Spleen (tissue), 11 donors: ENCODE results near the gene BROX. TPM values are rescaled to one million over a fixed set of nuclear protein-coding genes. Genes with fewer than 3 reads are reported as not detected.
A peak's percentile ranks its signal among the peaks of the same experiment; 100 is the strongest.

Experiments
- DNase-seq: peaks from one replicate; pipeline ENCODE4 v3.0.0-alpha.2; 2020
- H3K27ac ChIP-seq, 8 donors: fragments of 200-600 bp; sonication (generic) in 7 of 8; 1 replicate in 4 of 8; 2 replicates in 4 of 8; pipeline versions ENCODE4 v1.5.0 to v1.8.0; 2016 to 2021; ENCODE audit warnings: inconsistent platforms in 4 of 8, mild to moderate bottlenecking in 4 of 8, moderate library complexity in 1 of 8
- H3K27me3 ChIP-seq, 7 donors: fragments of 200-600 bp; sonication (generic) in 6 of 7; replicated peaks in 1 of 7; 1 replicate in 4 of 7; 2 replicates in 3 of 7; pipeline versions ENCODE4 v1.5.0 to v1.8.0; 2016 to 2021; ENCODE audit warnings: inconsistent platforms in 3 of 7, mild to moderate bottlenecking in 1 of 7
- H3K36me3 ChIP-seq, 6 donors: fragments of 200-600 bp; sonication (generic) in 5 of 6; 1 replicate in 4 of 6; 2 replicates in 2 of 6; pipeline versions ENCODE4 v1.5.0 to v1.8.0; 2016 to 2021; ENCODE audit warnings: inconsistent platforms in 2 of 6
- H3K4me1 ChIP-seq, 6 donors: fragments of 200-600 bp; sonication (generic) in 5 of 6; 1 replicate in 3 of 6; 2 replicates in 3 of 6; pipeline versions ENCODE4 v1.5.0 to v1.8.0; 2016 to 2021; ENCODE audit warnings: inconsistent platforms in 3 of 6
- H3K4me3 ChIP-seq, 8 donors: fragments of 200-600 bp; sonication (generic) in 7 of 8; 1 replicate in 4 of 8; 2 replicates in 4 of 8; pipeline versions ENCODE4 v1.5.0 to v1.8.0; 2016 to 2021; ENCODE audit warnings: inconsistent platforms in 4 of 8, mild to moderate bottlenecking in 4 of 8, moderate library complexity in 2 of 8
- H3K9me3 ChIP-seq, 8 donors: fragments of 200-600 bp; sonication (generic) in 7 of 8; 1 replicate in 4 of 8; 2 replicates in 4 of 8; pipeline versions ENCODE4 v1.5.0 to v1.8.0; 2016 to 2021; ENCODE audit warnings: inconsistent platforms in 4 of 8
- POLR2A ChIP-seq, 3 donors: fragments of 450-650 bp; IDR thresholded peaks; one replicate each; pipeline ENCODE4 v1.5.1; 2017; ENCODE audit warnings: antibody characterized with exemption in 3 of 3, mild to moderate bottlenecking in 1 of 3
- POLR2AphosphoS5 ChIP-seq, 3 donors: sonication (generic); formaldehyde crosslinking; IDR thresholded peaks; one replicate each; pipeline ENCODE4 v1.5.1; 2017; ENCODE audit warnings: antibody characterized with exemption in 3 of 3
- WGBS, 5 donors: extraction: QIAGEN DNeasy Blood & Tissue Kit in 3 of 5; methylation state at CpG; one replicate each; pipeline versions ENCODE4 v1.1.5 to v1.1.7; 2013 to 2018; 5-methylcytosine and 5-hydroxymethylcytosine counted together
- intact Hi-C: fragments of 100-400 bp; cut with DNase I; formaldehyde crosslinking; loops from one replicate; pipeline ENCODE4 v1.15.0; 2023; ENCODE audit warnings: low total_unique reads
- polyA plus RNA-seq, 3 donors: library from polyadenylated mRNA; stranded (reverse); fragments of 200-250 nt; gene quantifications; one replicate each; pipeline ENCODE4 v1.2.1, GENCODE V29; 2013
- total RNA-seq, 7 donors: library from RNA; depleted of rRNA in 3 of 7; stranded (reverse); fragments of >200 nt in 3 of 7; fragmentation: NEBNext Ultra II Directional in 4 of 7; extraction: Animal tissue kit (Norgen Biotek cat#: 25700) in 4 of 7; gene quantifications; one replicate each; pipeline versions ENCODE4 v1.1.0 to v1.2.1, GENCODE V29; 2016 to 2021
- TF ChIP-seq, protein P1 (sequence below), 11 experiments: fragments of 200-600 bp in 7 of 11; fragments of 450-650 bp in 4 of 11; sonication (generic) in 4 of 11; IDR thresholded peaks in 8 of 11; conservative IDR thresholded peaks in 3 of 11; 1 replicate in 7 of 11; 2 replicates in 4 of 11; pipeline versions ENCODE4 v1.4.0 to v1.8.0; 2016 to 2021; ENCODE audit warnings: antibody characterized with exemption in 11 of 11, inconsistent platforms in 4 of 11, mild to moderate bottlenecking in 1 of 11
- donor health status: healthy with polysubstance abuse.
- donor health status: DM: no; HTN: no; CAD: no; lungs with moderate emphysema.
- donor health status: DM: no; HTN: no; CAD: no.
- donor health status: Bipolar disorder and iron deficiency.
- donor health status: healthy.
- donor health status: DM: no; HTN: no; CAD: no.
- donor health status: DM: yes; HTN: yes; CAD: no.

Gene BROX
- total and polyA plus RNA-seq, 10 donors, result 18.5 to 76.6 (median 47.6) TPM

DNA sequence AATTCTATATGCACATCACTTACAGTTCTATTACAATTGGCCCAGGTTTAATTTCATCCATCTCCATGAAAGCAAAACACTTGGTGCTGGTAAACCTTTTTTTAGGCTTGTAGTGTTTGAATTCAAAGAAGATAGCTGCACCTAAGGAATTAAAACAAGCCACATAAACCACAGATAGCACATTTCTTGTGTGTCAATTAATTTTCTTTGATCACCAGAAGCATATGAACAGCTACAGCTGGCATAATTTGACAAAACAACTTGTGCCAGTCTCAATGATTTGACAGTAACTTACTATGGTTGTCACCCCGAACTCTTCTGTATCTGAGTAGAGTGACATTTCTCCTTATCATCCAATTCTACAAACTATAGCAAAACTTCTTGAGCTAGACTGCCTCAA lies 42.3 kb upstream of the BROX start:
- H3K27me3 ChIP-seq, result no peaks in the 10 kb centered on the region
- H3K4me3 ChIP-seq, result no peak overlapping the region
- intact Hi-C loops, result no loop called here
- peaks cover 0 to 88% (median 69%) of the 10 kb centered on the region in 6 donors for H3K36me3 ChIP-seq
- H3K27ac ChIP-seq, result peak overlapping the region in 1 of 8 donors; percentile 0
- DNase-seq, result no peak
- H3K4me1 ChIP-seq, result peaks cover 0 to 4% (median 0%) of the 10 kb centered on the region in 6 donors
- no peak for TF ChIP-seq POLR2A (IDR thresholded peaks at IDR 0.05)
- WGBS, 5 donors, result 81 to 98% (median 93%) methylated on average over 1 of the region's 1 CpG
- no peaks in the 10 kb centered on the region for H3K9me3 ChIP-seq

DNA sequence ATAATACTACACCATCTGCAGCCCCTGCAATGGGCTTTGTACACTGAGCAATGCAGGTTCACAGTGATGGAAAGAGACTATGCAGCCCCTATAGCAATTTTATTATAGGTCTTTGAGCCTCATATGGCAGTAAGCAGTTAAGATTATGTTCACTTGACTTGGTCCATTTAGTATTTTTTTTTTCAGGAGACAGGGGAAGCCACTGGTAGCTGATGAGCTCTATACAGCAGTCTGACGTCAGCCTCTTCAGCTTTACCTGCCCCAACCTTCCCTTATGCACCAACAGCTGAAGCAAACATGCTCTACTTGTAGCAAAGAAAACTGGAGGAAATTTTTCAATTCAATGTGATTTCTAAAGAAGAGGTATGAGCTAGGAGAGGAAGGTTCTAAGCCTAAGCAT lies 32.3 kb upstream of the BROX start:
- Histone ChIP-seq H3K36me3 (peaks cover 0 to 88% (median 37%) of the 10 kb centered on the region in 6 donors), H3K27ac (no peak overlapping the region), H3K27me3 (no peaks in the 10 kb centered on the region), H3K9me3 (no peaks in the 10 kb centered on the region), H3K4me1 (no peaks in the 10 kb centered on the region), H3K4me3 (no peak overlapping the region)
- TF ChIP-seq POLR2A (IDR thresholded peaks at IDR 0.05) (no peak), POLR2AphosphoS5 (IDR thresholded peaks at IDR 0.05) (no peak)
- TF ChIP-seq, protein P1, sequence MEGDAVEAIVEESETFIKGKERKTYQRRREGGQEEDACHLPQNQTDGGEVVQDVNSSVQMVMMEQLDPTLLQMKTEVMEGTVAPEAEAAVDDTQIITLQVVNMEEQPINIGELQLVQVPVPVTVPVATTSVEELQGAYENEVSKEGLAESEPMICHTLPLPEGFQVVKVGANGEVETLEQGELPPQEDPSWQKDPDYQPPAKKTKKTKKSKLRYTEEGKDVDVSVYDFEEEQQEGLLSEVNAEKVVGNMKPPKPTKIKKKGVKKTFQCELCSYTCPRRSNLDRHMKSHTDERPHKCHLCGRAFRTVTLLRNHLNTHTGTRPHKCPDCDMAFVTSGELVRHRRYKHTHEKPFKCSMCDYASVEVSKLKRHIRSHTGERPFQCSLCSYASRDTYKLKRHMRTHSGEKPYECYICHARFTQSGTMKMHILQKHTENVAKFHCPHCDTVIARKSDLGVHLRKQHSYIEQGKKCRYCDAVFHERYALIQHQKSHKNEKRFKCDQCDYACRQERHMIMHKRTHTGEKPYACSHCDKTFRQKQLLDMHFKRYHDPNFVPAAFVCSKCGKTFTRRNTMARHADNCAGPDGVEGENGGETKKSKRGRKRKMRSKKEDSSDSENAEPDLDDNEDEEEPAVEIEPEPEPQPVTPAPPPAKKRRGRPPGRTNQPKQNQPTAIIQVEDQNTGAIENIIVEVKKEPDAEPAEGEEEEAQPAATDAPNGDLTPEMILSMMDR (IDR thresholded peaks at IDR 0.05 in 8 of 11, conservative IDR thresholded peaks at IDR 0.05 in 3 of 11), result no peak
- intact Hi-C loops, result no loop called here
- WGBS, 5 donors, result 95 to 100% (median 96%) methylated on average over 1 of the region's 1 CpG
- no peak for DNase-seq

DNA sequence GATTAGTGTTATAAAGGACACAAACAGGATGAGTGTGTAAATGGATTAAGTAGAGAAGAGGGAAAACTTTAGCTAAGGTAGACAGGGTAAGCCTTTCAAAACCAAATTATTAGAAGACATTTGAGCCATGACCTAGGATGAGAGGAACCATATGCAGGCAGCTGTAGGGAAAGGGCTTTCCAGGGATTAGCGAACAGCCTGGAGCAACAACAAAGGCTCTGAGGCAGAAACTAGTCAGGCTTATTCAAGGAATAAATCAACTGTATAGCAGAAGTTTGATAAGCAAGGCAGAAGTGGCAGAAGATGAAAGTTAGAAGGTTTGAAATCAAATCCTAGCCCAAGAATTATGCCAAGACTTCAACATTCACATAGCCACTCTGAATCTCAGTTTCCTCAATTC lies 21.3 kb upstream of the BROX start:
- H3K9me3 ChIP-seq, result no peaks in the 10 kb centered on the region
- no peak for DNase-seq
- no peak overlapping the region for H3K4me3 ChIP-seq
- peaks cover 0 to 86% (median 23%) of the 10 kb centered on the region in 6 donors for H3K36me3 ChIP-seq
- peaks cover 0 to 17% (median 0%) of the 10 kb centered on the region in 6 donors for H3K4me1 ChIP-seq
- TF ChIP-seq POLR2AphosphoS5 (IDR thresholded peaks at IDR 0.05) (no peak), POLR2A (IDR thresholded peaks at IDR 0.05) (no peak)
- TF ChIP-seq, protein P1 (IDR thresholded peaks at IDR 0.05 in 8 of 11, conservative IDR thresholded peaks at IDR 0.05 in 3 of 11), result no peak
- 90 to 100% (median 96%) methylated on average over 1 of the region's 1 CpG for WGBS, 5 donors
- H3K27me3 ChIP-seq, result no peaks in the 10 kb centered on the region
- H3K27ac ChIP-seq, result no peak overlapping the region
- intact Hi-C loops, result no loop called here

DNA sequence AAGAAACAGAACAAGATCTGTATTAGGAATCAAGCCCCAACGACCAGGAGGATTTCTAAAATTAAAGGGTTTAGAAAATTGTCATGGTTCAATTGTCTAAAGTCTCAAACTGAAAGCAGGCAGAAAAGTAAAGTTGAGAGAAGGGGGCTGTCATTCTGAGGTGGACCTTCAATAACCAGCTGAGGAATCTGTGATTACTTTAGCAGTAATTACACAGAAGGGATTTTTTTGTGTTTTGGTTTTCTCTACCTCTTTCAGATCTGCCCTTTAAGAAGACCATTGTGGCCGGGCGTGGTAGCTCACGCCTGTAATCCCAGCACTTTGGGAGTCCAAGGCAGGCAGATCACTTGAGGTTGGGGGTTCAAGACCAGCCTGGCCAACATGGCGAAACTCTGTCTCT lies 17.4 kb upstream of the BROX start:
- intact Hi-C loops, result no loop called here
- no peaks in the 10 kb centered on the region for H3K9me3 ChIP-seq
- TF ChIP-seq, protein P1 (IDR thresholded peaks at IDR 0.05 in 8 of 11, conservative IDR thresholded peaks at IDR 0.05 in 3 of 11), result no peak
- no peak for TF ChIP-seq POLR2AphosphoS5 (IDR thresholded peaks at IDR 0.05)
- TF ChIP-seq POLR2A (IDR thresholded peaks at IDR 0.05), result no peak
- no peak overlapping the region for H3K27ac ChIP-seq
- H3K36me3 ChIP-seq, result peaks cover 0 to 81% (median 17%) of the 10 kb centered on the region in 6 donors
- no peak overlapping the region for H3K4me3 ChIP-seq
- H3K4me1 ChIP-seq, result peaks cover 0 to 35% (median 2%) of the 10 kb centered on the region in 6 donors
- 80 to 84% (median 82%) methylated on average over 5 of the region's 5 CpGs for WGBS, 5 donors
- DNase-seq, result no peak
- no peaks in the 10 kb centered on the region for H3K27me3 ChIP-seq

DNA sequence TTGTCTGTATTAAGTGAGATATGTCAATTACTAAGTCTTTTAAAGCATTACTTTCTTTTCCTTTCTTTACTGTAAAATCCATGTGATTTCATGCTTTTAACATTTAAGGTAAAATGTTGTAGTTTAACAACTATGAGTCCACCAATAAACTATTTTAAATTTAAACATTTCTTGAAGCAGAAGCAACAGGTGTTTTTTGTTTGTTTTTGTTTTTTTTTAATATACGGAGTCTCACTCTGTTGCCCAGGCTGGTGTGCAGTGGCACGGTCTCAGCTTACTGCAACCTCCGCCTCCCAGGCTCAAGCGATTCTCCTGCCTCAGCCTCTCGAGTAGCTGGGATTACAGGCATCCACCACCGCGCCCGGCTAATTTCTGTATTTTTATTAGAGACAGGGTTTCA lies 15.6 kb upstream of the BROX start:
- Histone ChIP-seq H3K27ac (no peak overlapping the region), H3K36me3 (peaks cover 0 to 81% (median 31%) of the 10 kb centered on the region in 6 donors), H3K4me1 (peaks cover 0 to 35% (median 2%) of the 10 kb centered on the region in 6 donors), H3K9me3 (no peaks in the 10 kb centered on the region), H3K27me3 (no peaks in the 10 kb centered on the region), H3K4me3 (no peak overlapping the region)
- no peak for DNase-seq
- intact Hi-C loops, result no loop called here
- 93 to 98% (median 97%) methylated on average over 8 of the region's 8 CpGs for WGBS, 5 donors
- TF ChIP-seq, protein P1 (IDR thresholded peaks at IDR 0.05 in 8 of 11, conservative IDR thresholded peaks at IDR 0.05 in 3 of 11), result no peak
- TF ChIP-seq POLR2AphosphoS5 (IDR thresholded peaks at IDR 0.05) (no peak), POLR2A (IDR thresholded peaks at IDR 0.05) (no peak)
